Measurements from ENCODE around the gene DLEC1. TPM values are rescaled to one million over a fixed set of nuclear protein-coding genes. Genes with fewer than 3 reads are reported as not detected.
"Not testable (repeated sequence)": the region's sequence is repeated elsewhere in the genome, so short reads cannot be mapped to it uniquely, and the experiment has no call there.

The DLEC1 gene
- total RNA-seq, 2 experiments from 2014 or later = 0.26 to 0.60 TPM

DNA sequence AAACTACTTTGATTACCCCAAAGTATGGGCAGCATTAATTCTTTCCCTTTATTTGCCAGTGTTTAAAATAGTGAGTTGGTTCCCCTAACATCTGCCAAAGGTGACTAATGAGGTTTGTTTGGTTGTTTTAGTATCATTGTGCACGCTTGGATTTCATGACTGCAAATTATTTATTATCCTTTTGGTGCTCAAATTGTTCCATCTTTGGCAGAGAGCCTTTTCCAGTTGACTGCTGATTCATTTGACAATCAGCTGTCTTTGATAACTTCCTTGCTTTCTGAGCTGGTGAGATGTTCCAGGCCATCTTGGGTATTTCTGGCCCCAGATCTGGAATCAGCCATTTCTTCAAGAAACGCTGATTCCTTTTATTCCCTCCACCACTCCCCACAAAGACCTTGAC is 8.9 kb downstream of the DLEC1 start:
- H3K36me3 Mint-ChIP-seq (ENCODE audit: low read depth) = no peaks in the 10 kb centered on the region

GRCh38 chr3:38049358-38050126 is 10.5 kb downstream of the DLEC1 start:
- peaks cover 4% of the 10 kb centered on the region for H3K4me1 Mint-ChIP-seq (ENCODE audit: low read depth)
- no peak overlapping the region for H3K27ac Mint-ChIP-seq
- no peaks in the 10 kb centered on the region for H3K9me3 Mint-ChIP-seq (ENCODE audit: insufficient read depth)
- ChIA-PET CTCF (no interaction called here), POLR2A (no interaction called here)
- H3K36me3 Mint-ChIP-seq (ENCODE audit: low read depth) = no peaks in the 10 kb centered on the region
- peaks cover 10% of the 10 kb centered on the region for H3K27me3 Mint-ChIP-seq (ENCODE audit: low read depth)
- DNase-seq = no peak
- ATAC-seq = no peak
- no peak overlapping the region for H3K4me3 Mint-ChIP-seq

More for the DNA sequence above, 8.9 kb downstream of the DLEC1 start:
- CTCF ChIA-PET = no interaction called here
- no peaks in the 10 kb centered on the region for H3K4me1 Mint-ChIP-seq (ENCODE audit: low read depth)
- no peak overlapping the region for H3K4me3 Mint-ChIP-seq
- POLR2A ChIA-PET = no interaction called here
- H3K27me3 Mint-ChIP-seq (ENCODE audit: low read depth) = peaks cover 11% of the 10 kb centered on the region
- no peak for DNase-seq
- no peak overlapping the region for H3K27ac Mint-ChIP-seq
- H3K9me3 Mint-ChIP-seq (ENCODE audit: insufficient read depth) = no peaks in the 10 kb centered on the region
- ATAC-seq = no peak

GRCh38 chr3:38051131-38051530 is 12.1 kb downstream of the DLEC1 start:
- Mint-ChIP-seq H3K27me3 (ENCODE audit: low read depth) (peaks cover 6% of the 10 kb centered on the region), H3K36me3 (ENCODE audit: low read depth) (no peaks in the 10 kb centered on the region)

GRCh38 chr3:38053286-38053685 is 14.3 kb downstream of the DLEC1 start:
- DNase-seq; H3K27ac Mint-ChIP-seq; CTCF ChIA-PET; H3K4me3 Mint-ChIP-seq; H3K36me3 Mint-ChIP-seq (ENCODE audit: low read depth); ATAC-seq; H3K9me3 Mint-ChIP-seq (ENCODE audit: insufficient read depth); POLR2A ChIA-PET; H3K27me3 Mint-ChIP-seq (ENCODE audit: low read depth): not testable (repeated sequence)
- H3K4me1 Mint-ChIP-seq (ENCODE audit: low read depth) = peaks cover 13% of the 10 kb centered on the region

More at GRCh38 chr3:38051131-38051530, 12.1 kb downstream of the DLEC1 start:
- ChIA-PET POLR2A (no interaction called here), CTCF (no interaction called here)
- Mint-ChIP-seq H3K4me1 (ENCODE audit: low read depth) (peaks cover 13% of the 10 kb centered on the region), H3K4me3 (no peak overlapping the region), H3K27ac (no peak overlapping the region), H3K9me3 (ENCODE audit: insufficient read depth) (no peaks in the 10 kb centered on the region)
- DNase-seq = no peak
- ATAC-seq = no peak

DNA sequence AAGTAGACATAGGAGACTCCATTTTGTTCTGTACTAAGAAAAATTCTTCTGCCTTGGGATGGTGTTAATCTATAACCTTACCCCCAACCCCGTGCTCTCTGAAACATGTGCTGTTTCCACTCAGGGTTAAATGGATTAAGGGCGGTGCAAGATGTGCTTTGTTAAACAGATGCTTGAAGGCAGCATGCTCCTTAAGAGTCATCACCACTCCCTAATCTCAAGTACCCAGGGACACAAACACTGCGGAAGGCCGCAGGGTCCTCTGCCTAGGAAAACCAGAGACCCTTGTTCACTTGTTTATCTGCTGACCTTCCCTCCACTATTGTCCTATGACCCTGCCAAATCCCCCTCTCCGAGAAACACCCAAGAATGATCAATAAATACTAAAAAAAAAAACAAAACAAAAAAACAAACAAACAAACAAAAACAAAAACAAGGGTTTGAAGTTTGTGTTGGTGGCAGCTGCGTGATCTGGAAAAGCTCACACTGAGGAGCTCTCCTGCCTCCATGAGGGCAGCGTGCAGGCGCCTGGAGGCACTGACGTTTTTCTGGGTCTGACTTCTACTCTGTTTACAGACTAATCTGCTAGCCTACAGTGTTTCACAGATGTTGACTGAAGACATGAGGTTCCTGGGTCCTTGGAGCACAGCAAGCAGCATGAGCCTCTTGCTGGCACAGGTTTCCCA is 14.9 kb downstream of the DLEC1 start:
- H3K27ac Mint-ChIP-seq; POLR2A ChIA-PET; H3K36me3 Mint-ChIP-seq (ENCODE audit: low read depth); H3K27me3 Mint-ChIP-seq (ENCODE audit: low read depth); DNase-seq; H3K4me3 Mint-ChIP-seq; H3K9me3 Mint-ChIP-seq (ENCODE audit: insufficient read depth); ATAC-seq: not testable (repeated sequence)
- CTCF ChIA-PET = interaction anchor here (1.2 kb wide), 1 partner anchor 9 kb away, joined by 3 read pairs; no protein-coding TSS in a partner anchor
- H3K4me1 Mint-ChIP-seq (ENCODE audit: low read depth) = peaks cover 13% of the 10 kb centered on the region

- ChIA-PET POLR2A (no interaction called here), CTCF (interaction anchor here (1.2 kb wide), 1 partner anchor 9 kb away, joined by 3 read pairs; no protein-coding TSS in a partner anchor)
- peaks cover 3% of the 10 kb centered on the region for H3K27me3 Mint-ChIP-seq (ENCODE audit: low read depth)
- H3K27ac Mint-ChIP-seq = no peak overlapping the region
- no peaks in the 10 kb centered on the region for H3K9me3 Mint-ChIP-seq (ENCODE audit: insufficient read depth)
- H3K36me3 Mint-ChIP-seq (ENCODE audit: low read depth) = no peaks in the 10 kb centered on the region
- H3K4me3 Mint-ChIP-seq = no peak overlapping the region
- DNase-seq (no peak), ATAC-seq (peak; percentile 15)
- H3K4me1 Mint-ChIP-seq (ENCODE audit: low read depth) = peaks cover 13% of the 10 kb centered on the region
Measured at GRCh38 chr3:38054499-38055001, 15.5 kb downstream of the DLEC1 start.

GRCh38 chr3:38059148-38059547 is 20.1 kb downstream of the DLEC1 start:
- ChIA-PET POLR2A (no interaction called here), CTCF (no interaction called here)
- no peaks in the 10 kb centered on the region for H3K9me3 Mint-ChIP-seq (ENCODE audit: insufficient read depth)
- ATAC-seq (no peak), DNase-seq (no peak)
- no peaks in the 10 kb centered on the region for H3K36me3 Mint-ChIP-seq (ENCODE audit: low read depth)
- peaks cover 3% of the 10 kb centered on the region for H3K27me3 Mint-ChIP-seq (ENCODE audit: low read depth)
- H3K27ac Mint-ChIP-seq = no peak overlapping the region
- H3K4me3 Mint-ChIP-seq = no peak overlapping the region
- H3K4me1 Mint-ChIP-seq (ENCODE audit: low read depth) = peaks cover 13% of the 10 kb centered on the region

DNA sequence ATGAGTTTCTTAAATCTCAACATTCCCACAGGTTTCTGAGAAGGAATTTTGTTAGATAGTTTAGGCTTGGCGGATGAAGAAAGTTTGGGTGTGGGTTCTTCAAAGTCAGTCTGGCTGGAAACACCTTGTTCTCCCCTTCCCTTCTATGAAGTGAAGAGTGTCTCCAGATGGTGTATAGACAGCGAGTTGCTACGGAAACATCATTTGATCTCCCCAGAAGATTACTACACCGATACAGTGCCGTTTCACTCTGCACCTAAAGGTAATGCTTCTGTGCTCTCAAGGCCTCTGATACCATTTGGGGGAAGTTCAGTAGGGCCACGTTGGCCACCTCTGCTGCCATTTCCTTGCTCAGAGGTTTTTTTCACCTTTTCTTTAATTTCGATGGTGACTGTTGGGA is 20.6 kb downstream of the DLEC1 start:
- DNase-seq = no peak
- H3K4me3 Mint-ChIP-seq = no peak overlapping the region
- H3K9me3 Mint-ChIP-seq (ENCODE audit: insufficient read depth) = no peaks in the 10 kb centered on the region
- H3K27me3 Mint-ChIP-seq (ENCODE audit: low read depth) = peaks cover 3% of the 10 kb centered on the region
- ChIA-PET POLR2A (no interaction called here), CTCF (no interaction called here)
- no peak for ATAC-seq
- peaks cover 8% of the 10 kb centered on the region for H3K4me1 Mint-ChIP-seq (ENCODE audit: low read depth)
- H3K36me3 Mint-ChIP-seq (ENCODE audit: low read depth) = no peaks in the 10 kb centered on the region
- H3K27ac Mint-ChIP-seq = no peak overlapping the region

GRCh38 chr3:38062809-38063208 is 23.8 kb downstream of the DLEC1 start:
- Mint-ChIP-seq H3K4me3 (no peak overlapping the region), H3K27ac (no peak overlapping the region), H3K27me3 (ENCODE audit: low read depth) (peaks cover 9% of the 10 kb centered on the region), H3K36me3 (ENCODE audit: low read depth) (no peaks in the 10 kb centered on the region), H3K4me1 (ENCODE audit: low read depth) (no peaks in the 10 kb centered on the region), H3K9me3 (ENCODE audit: insufficient read depth) (no peaks in the 10 kb centered on the region)
- DNase-seq (no peak), ATAC-seq (no peak)
- ChIA-PET CTCF (no interaction called here), POLR2A (no interaction called here)

DNA sequence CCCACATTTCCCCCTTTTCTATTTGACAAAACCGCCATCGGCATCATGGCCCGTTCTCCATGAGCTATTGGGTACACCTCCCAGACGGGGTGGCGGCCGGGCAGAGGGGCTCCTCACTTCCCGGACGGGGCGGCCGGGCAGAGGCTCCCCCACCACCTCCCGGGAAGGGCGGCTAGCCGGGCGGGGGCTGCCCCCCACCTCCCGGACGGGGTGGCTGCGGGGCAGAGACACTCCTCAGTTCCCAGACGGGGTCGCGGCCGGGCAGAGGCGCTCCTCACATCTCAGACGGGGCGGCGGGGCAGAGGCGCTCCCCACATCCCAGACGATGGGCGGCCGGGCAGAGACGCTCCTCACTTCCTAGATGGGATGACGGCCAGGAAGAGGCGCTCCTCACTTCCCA is 25.4 kb downstream of the DLEC1 start:
- ATAC-seq; DNase-seq; CTCF ChIA-PET; H3K9me3 Mint-ChIP-seq (ENCODE audit: insufficient read depth); H3K27ac Mint-ChIP-seq; H3K27me3 Mint-ChIP-seq (ENCODE audit: low read depth); H3K4me1 Mint-ChIP-seq (ENCODE audit: low read depth); H3K4me3 Mint-ChIP-seq; H3K36me3 Mint-ChIP-seq (ENCODE audit: low read depth); POLR2A ChIA-PET: not testable (repeated sequence)

GRCh38 chr3:38067508-38068233 is 28.7 kb downstream of the DLEC1 start:
- Mint-ChIP-seq H3K9me3 (ENCODE audit: insufficient read depth) (no peaks in the 10 kb centered on the region), H3K27me3 (ENCODE audit: low read depth) (peaks cover 6% of the 10 kb centered on the region), H3K4me3 (no peak overlapping the region), H3K4me1 (ENCODE audit: low read depth) (no peaks in the 10 kb centered on the region), H3K27ac (no peak overlapping the region), H3K36me3 (ENCODE audit: low read depth) (no peaks in the 10 kb centered on the region)
- ChIA-PET CTCF (no interaction called here), POLR2A (no interaction called here)
- ATAC-seq (no peak), DNase-seq (no peak)

DNA sequence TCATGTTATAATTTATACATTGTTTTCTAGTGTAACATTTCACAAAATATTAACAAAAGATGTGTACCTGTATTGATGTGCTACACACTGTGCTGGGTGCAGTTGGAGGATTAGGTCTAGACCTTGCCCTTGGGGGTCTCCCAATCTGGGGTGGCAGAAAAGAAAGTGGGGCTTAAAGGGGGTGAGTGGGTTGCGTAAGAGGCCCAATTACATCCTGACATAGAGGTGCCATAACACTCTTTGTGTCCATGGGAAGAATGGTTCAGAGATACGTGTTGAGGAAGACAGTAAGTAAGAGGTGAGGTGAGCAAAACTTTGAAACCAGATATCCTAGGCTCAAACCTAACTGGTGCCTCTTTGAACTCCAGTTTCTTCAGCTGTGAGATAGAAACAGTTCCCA is 31.0 kb downstream of the DLEC1 start:
- ATAC-seq (no peak), DNase-seq (no peak)
- Mint-ChIP-seq H3K4me3 (no peak overlapping the region), H3K27me3 (ENCODE audit: low read depth) (peaks cover 6% of the 10 kb centered on the region), H3K27ac (no peak overlapping the region), H3K36me3 (ENCODE audit: low read depth) (no peaks in the 10 kb centered on the region), H3K9me3 (ENCODE audit: insufficient read depth) (no peaks in the 10 kb centered on the region), H3K4me1 (ENCODE audit: low read depth) (no peaks in the 10 kb centered on the region)
- CTCF ChIA-PET = interaction anchor here (0.7 kb wide), 1 partner anchor 723 kb away, joined by 3 read pairs; no protein-coding TSS in a partner anchor
- POLR2A ChIA-PET = no interaction called here

Data from activated CD8-positive, alpha-beta T cell treated with anti-CD3 and anti-CD28 coated beads, Interleukin-2, amount 10 ng/mL, durations not matched to agents 7 days and 5 days (primary cell).